OCI-LY7 (cell line): ENCODE data around the gene HLA-F. TPM values are rescaled to one million over a fixed set of nuclear protein-coding genes. Genes with fewer than 3 reads are reported as not detected.
A peak's percentile ranks its signal among the peaks of the same experiment; 100 is the strongest.

Source experiments
- BruUV-seq: library from RNA; stranded (reverse); fragments of 400-500 nt; replicated peaks from 2 replicates; lab custom pipeline; 2021; lab: Mats Ljungman, UMichigan
- CTCF ChIA-PET: fragments of 300-600 bp; sonication (Branson Sonifier 250); formaldehyde crosslinking; loops from one replicate; lab custom pipeline; 2022; ENCODE audit warnings: antibody characterized with exemption; ENCODE audit not compliant: unreplicated experiment; lab: Charles Lee
- POLR2A ChIA-PET: fragments of 300-600 bp; sonication (Branson Sonifier 250); formaldehyde crosslinking; loops from one replicate; lab custom pipeline; 2022; ENCODE audit warnings: antibody characterized with exemption; lab: Charles Lee
- DNase-seq: peaks from one replicate; pipeline ENCODE4 v3.0.0-alpha.2; 2015; ENCODE audit warnings: low spot score
- H2AFZ ChIP-seq: fragments of 200-600 bp; sonication (generic), shearing (Covaris generic); 2 replicates; pipeline ENCODE4 v1.6.1; 2014; ENCODE audit warnings: mild to moderate bottlenecking, antibody characterized with exemption, low read length, moderate library complexity
- H3K27ac ChIP-seq: fragments of 200-600 bp; sonication (generic); 2 replicates; pipeline ENCODE4 v1.5.1; 2014; ENCODE audit warnings: mixed run types, low read depth, mild to moderate bottlenecking, moderate library complexity, low read length, inconsistent platforms; ENCODE audit not compliant: poor library complexity, severe bottlenecking
- H3K36me3 ChIP-seq: fragments of 200-600 bp; sonication (generic); 2 replicates; pipeline ENCODE4 v1.6.1; 2014; ENCODE audit warnings: mild to moderate bottlenecking, antibody characterized with exemption, low read length, moderate library complexity, mixed read lengths; ENCODE audit not compliant: insufficient read depth
- H3K4me1 ChIP-seq: fragments of 200-600 bp; sonication (generic); 2 replicates; pipeline ENCODE4 v1.5.1; 2014; ENCODE audit warnings: mild to moderate bottlenecking, low read length; ENCODE audit not compliant: insufficient read depth, poor library complexity, severe bottlenecking
- H3K4me2 ChIP-seq: fragments of 200-600 bp; sonication (generic); 2 replicates; pipeline ENCODE4 v1.6.1; 2014; ENCODE audit warnings: mild to moderate bottlenecking, low read length
- H3K4me3 ChIP-seq: fragments of 200-600 bp; sonication (generic); 2 replicates; pipeline ENCODE4 v1.5.1; 2014; ENCODE audit warnings: mild to moderate bottlenecking, low read depth, low read length; ENCODE audit not compliant: poor library complexity, severe bottlenecking
- H3K79me2 ChIP-seq: fragments of 200-600 bp; sonication (generic); 2 replicates; pipeline ENCODE4 v1.6.1; 2016; ENCODE audit warnings: low read depth, mild to moderate bottlenecking, low read length, moderate library complexity, mixed read lengths; ENCODE audit not compliant: insufficient read depth
- H3K9me2 ChIP-seq: fragments of 200-600 bp; sonication (generic); 2 replicates; pipeline ENCODE4 v1.6.1; 2016; ENCODE audit warnings: mild to moderate bottlenecking, low read length, mixed read lengths; ENCODE audit not compliant: insufficient read depth
- H3K9me3 ChIP-seq: fragments of 200-600 bp; sonication (generic); 2 replicates; pipeline ENCODE4 v1.6.1; 2014; ENCODE audit warnings: mild to moderate bottlenecking, mixed run types, low read length, mixed read lengths
- H4K20me1 ChIP-seq: fragments of 200-600 bp; sonication (generic); 2 replicates; pipeline ENCODE4 v1.6.1; 2014; ENCODE audit warnings: mild to moderate bottlenecking, antibody characterized with exemption, low read length, moderate library complexity, mixed read lengths; ENCODE audit not compliant: insufficient read depth
- EZH2phosphoT487 ChIP-seq: fragments of 200-600 bp; sonication (generic); IDR thresholded peaks from 2 replicates; pipeline ENCODE4 v1.6.1; 2018; ENCODE audit warnings: low read depth, borderline replicate concordance, mild to moderate bottlenecking, mixed run types, antibody characterized with exemption, low read length, moderate library complexity, mixed read lengths
- intact Hi-C: fragments of 100-400 bp; cut with micrococcal nuclease; formaldehyde crosslinking; loops from one replicate; pipeline ENCODE4 v1.10.0; 2022; ENCODE audit not compliant: unreplicated experiment
- total RNA-seq, 2 experiments: library from RNA; depleted of rRNA in 1 of 2; stranded (reverse); fragments of >200 nt in 1 of 2; shearing (Covaris generic) in 1 of 2; gene quantifications; 2 replicates each; pipeline ENCODE4 v1.2.3, GENCODE V29; 2014 to 2022
- TF ChIP-seq, protein P1 (sequence below): fragments of 200-600 bp; sonication (generic); conservative IDR thresholded peaks from 2 replicates; pipeline ENCODE4 v1.5.1; 2014; ENCODE audit warnings: mild to moderate bottlenecking, antibody characterized with exemption, low read length, moderate library complexity, mixed read lengths

HLA-F gene
- total RNA-seq, 2 experiments from 2014 or later, result 56.0 to 83.2 TPM

DNA sequence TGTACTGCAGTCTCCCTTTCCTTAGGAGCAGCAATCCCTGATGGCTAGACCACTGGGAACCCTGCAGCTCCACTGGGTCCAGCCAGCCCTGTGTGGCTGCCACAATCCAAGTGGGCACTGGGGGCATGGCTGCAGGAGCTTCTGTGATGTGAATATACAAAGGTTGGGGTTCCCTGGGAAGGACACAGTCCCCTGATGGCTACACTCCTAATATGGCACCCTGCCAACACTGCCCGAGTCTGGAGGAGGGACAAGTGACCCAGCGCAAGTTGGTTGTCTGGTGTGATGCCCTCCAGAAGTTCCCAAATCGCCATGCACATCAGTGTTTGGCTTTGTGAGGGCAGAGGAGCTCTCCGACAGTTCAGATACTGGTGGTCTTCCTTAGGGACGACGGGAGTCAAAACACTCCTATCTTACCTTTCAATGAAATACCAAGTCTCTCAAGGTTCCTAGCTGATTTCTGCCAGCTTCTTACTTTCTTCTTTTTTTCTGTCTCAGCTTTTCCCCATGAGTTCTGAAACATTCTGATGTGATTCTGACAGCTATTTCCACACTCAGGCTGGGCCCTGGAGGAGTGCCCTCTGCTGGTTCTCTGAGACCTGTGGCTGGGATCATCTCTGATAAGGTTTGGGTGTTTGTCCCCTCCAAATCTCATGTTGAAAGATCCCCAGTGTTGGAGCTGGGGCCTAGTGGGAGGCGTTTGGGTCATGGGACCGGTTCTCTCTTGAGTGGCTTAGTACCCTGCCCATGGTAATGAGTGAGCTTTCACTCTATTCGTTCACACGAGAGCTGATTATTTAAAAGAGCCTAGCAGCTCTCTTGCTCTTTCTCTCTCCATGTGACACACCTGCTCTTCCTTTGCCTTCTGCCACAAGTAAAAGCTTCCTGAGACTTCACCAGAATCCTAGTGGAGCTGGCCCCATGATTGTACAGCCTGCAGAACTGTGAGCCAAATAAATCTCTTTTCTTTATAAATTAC is 26.8 kb upstream of the HLA-F start:
- no peak for DNase-seq
- H3K4me1 ChIP-seq, result no peaks in the 10 kb centered on the region
- no peak overlapping the region for H3K27ac ChIP-seq
- ChIA-PET CTCF (no interaction called here), POLR2A (no interaction called here)
- no peak overlapping the region for H3K4me2 ChIP-seq
- BruUV-seq, result no TSS peak
- intact Hi-C loops, result no loop called here
- no peak overlapping the region for H2AFZ ChIP-seq
- H3K9me2 ChIP-seq, result no peaks in the 10 kb centered on the region
- H4K20me1 ChIP-seq, result no peaks in the 10 kb centered on the region
- no peak overlapping the region for H3K4me3 ChIP-seq
- H3K36me3 ChIP-seq, result no peaks in the 10 kb centered on the region
- H3K9me3 ChIP-seq, result peaks cover 5% of the 10 kb centered on the region; the same call in 1 of the 2 replicates
- TF ChIP-seq EZH2phosphoT487, result no peak
- TF ChIP-seq, protein P1, sequence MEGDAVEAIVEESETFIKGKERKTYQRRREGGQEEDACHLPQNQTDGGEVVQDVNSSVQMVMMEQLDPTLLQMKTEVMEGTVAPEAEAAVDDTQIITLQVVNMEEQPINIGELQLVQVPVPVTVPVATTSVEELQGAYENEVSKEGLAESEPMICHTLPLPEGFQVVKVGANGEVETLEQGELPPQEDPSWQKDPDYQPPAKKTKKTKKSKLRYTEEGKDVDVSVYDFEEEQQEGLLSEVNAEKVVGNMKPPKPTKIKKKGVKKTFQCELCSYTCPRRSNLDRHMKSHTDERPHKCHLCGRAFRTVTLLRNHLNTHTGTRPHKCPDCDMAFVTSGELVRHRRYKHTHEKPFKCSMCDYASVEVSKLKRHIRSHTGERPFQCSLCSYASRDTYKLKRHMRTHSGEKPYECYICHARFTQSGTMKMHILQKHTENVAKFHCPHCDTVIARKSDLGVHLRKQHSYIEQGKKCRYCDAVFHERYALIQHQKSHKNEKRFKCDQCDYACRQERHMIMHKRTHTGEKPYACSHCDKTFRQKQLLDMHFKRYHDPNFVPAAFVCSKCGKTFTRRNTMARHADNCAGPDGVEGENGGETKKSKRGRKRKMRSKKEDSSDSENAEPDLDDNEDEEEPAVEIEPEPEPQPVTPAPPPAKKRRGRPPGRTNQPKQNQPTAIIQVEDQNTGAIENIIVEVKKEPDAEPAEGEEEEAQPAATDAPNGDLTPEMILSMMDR, result peak; percentile 70
- H3K79me2 ChIP-seq, result no peaks in the 10 kb centered on the region

DNA sequence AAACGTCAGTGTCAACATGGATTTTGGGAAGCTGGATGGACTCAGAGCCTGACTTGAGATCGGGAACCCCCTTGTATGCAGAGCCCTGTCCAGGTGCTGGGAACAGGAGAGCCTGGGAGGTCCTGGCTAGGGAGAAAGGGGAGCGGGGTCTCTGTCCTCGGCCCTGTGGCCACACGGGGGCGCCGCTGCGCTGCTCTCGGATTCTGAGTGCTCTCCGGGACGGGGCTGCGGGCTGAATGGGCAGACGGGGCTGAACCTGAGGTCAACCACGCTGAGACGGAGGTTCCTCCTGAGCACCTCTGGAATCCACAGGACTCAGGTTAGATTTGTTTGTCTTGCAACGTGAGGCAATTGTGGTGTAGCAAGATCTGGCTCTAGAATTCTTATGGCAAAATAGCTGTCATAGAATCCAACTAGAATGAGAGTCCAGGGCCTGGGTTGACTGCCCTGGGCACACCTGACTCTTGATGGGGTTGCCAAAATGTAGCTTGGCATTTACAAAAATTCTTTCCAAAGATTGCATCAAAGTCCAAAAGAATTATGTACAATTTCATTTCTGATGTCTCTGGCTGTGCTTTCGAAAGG is 20.6 kb upstream of the HLA-F start:
- ChIA-PET POLR2A (no interaction called here), CTCF (no interaction called here)
- Histone ChIP-seq H3K27ac (no peak overlapping the region), H3K4me1 (no peaks in the 10 kb centered on the region), H3K79me2 (no peaks in the 10 kb centered on the region), H4K20me1 (no peaks in the 10 kb centered on the region), H2AFZ (no peak overlapping the region), H3K36me3 (no peaks in the 10 kb centered on the region), H3K4me2 (no peak overlapping the region), H3K9me3 (no peaks in the 10 kb centered on the region), H3K9me2 (no peaks in the 10 kb centered on the region), H3K4me3 (no peak overlapping the region)
- BruUV-seq, result no TSS peak
- intact Hi-C loops, result no loop called here
- TF ChIP-seq, protein P1, result peak; percentile 77
- no peak for TF ChIP-seq EZH2phosphoT487
- peak; percentile 43 for DNase-seq
